HCT116 (cell line): Measurements from ENCODE around the gene SRGAP2B.
"Not testable (repeated sequence)": the region's sequence is repeated elsewhere in the genome, so short reads cannot be mapped to it uniquely, and the experiment has no call there.

ENCODE experiments used
- ATF3 ChIP-seq: IDR thresholded peaks from 2 replicates; pipeline ENCODE4 v1.6.1; 2012
- CEBPB ChIP-seq: IDR thresholded peaks from 2 replicates; pipeline ENCODE4 v1.6.1; 2012; ENCODE audit warnings: low read depth
- CTCF ChIP-seq, 3 experiments: fragments of 200-600 bp in 1 of 3; sonication (generic) in 1 of 3; IDR thresholded peaks in 2 of 3; conservative IDR thresholded peaks in 1 of 3; 2 replicates each; pipeline ENCODE4 v1.5.1; 2012 to 2017; ENCODE audit warnings: low read depth in 2 of 3, low read length in 2 of 3, antibody characterized with exemption in 1 of 3, borderline replicate concordance in 1 of 3, control low read depth in 1 of 3, mild to moderate bottlenecking in 1 of 3, mixed read lengths in 1 of 3, mixed run types in 1 of 3, moderate library complexity in 1 of 3; ENCODE audit not compliant: insufficient read depth in 1 of 3
- EGR1 ChIP-seq: IDR thresholded peaks from 2 replicates; pipeline ENCODE4 v1.6.1; 2012; ENCODE audit warnings: low read depth
- EZH2 ChIP-seq: fragments of 200-600 bp; sonication (generic); IDR thresholded peaks from 2 replicates; pipeline ENCODE4 v1.6.1; 2017; ENCODE audit warnings: antibody characterized with exemption, mixed run types
- FOSL1 ChIP-seq: IDR thresholded peaks from 2 replicates; pipeline ENCODE4 v1.6.1; 2012; ENCODE audit warnings: low read depth
- POLR2A ChIP-seq: IDR thresholded peaks from 2 replicates; pipeline ENCODE4 v1.7.0; 2011; ENCODE audit warnings: borderline replicate concordance; ENCODE audit not compliant: insufficient read depth, insufficient read length; ENCODE audit errors: extremely low read depth
- POLR2AphosphoS5 ChIP-seq: IDR thresholded peaks from 2 replicates; pipeline ENCODE4 v1.6.1; 2011; ENCODE audit warnings: mild to moderate bottlenecking, low read depth, low read length, moderate library complexity

DNA sequence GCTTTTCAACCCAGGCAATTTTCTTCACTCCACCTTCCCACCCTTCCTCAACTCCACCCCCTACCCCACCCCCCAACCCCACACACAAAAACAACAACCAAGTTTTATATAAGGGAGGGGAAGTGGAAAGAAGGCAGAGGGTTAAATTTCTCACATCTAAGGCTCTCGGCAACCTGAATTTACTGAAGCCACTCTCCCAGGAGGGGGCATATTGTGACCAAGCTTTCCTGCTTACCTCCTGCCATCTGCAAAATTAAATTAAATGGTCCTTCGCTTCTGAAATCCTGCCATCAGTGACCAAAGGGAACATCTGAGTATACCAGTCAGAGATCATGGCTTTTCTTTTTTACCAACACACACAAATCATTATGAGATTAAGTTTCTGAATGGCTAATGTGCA is 72.9 kb downstream of the SRGAP2B start:
- not testable (repeated sequence) for TF ChIP-seq EZH2; CTCF (IDR thresholded peaks at IDR 0.05 in 2 of 3, conservative IDR thresholded peaks at IDR 0.05 in 1 of 3; ENCODE audit: borderline replicate concordance in 1 of 3, insufficient read depth in 1 of 3, low read depth in 2 of 3, low read length in 2 of 3); EGR1; POLR2A; ATF3; FOSL1; POLR2AphosphoS5; CEBPB
